ENCODE data around the gene DLST. TPM values are rescaled to one million over a fixed set of nuclear protein-coding genes. Genes with fewer than 3 reads are reported as not detected.

Gene DLST
- total RNA-seq, 2 experiments from 2014 or later, result 92.6 to 106 TPM

- H3K9me3 Mint-ChIP-seq, result no peaks in the 10 kb centered on the region
- ChIA-PET POLR2A (interaction anchor here (0.6 to 0.7 kb wide), 2 partner anchors 259 to 455 kb away, joined by 3 read pairs; no protein-coding TSS in a partner anchor), CTCF (interaction anchor here (6.4 kb wide), 1 partner anchor 14 kb away, joined by 41 read pairs; no protein-coding TSS in a partner anchor)
- peaks cover 6% of the 10 kb centered on the region for H3K4me1 Mint-ChIP-seq
- H3K36me3 Mint-ChIP-seq (ENCODE audit: low read depth), result peaks cover 5% of the 10 kb centered on the region
- H3K27ac Mint-ChIP-seq, result no peak overlapping the region
- DNase-seq, result no peak
- no peaks in the 10 kb centered on the region for H3K27me3 Mint-ChIP-seq
- no peak overlapping the region for H3K4me3 Mint-ChIP-seq
These were observed 34.6 kb upstream of the DLST start for GRCh38 chr14:74846968-74847665.

- no peak overlapping the region for H3K27ac Mint-ChIP-seq
- peaks cover 3% of the 10 kb centered on the region for H3K36me3 Mint-ChIP-seq (ENCODE audit: low read depth)
- no peak overlapping the region for H3K4me3 Mint-ChIP-seq
- peaks cover 13% of the 10 kb centered on the region for H3K4me1 Mint-ChIP-seq
- POLR2A ChIA-PET, result no interaction called here
- no peaks in the 10 kb centered on the region for H3K27me3 Mint-ChIP-seq
- CTCF ChIA-PET, result interaction anchor here (0.6 to 6.4 kb wide), 2 partner anchors 13 to 416 kb away, joined by 3 to 41 read pairs; no protein-coding TSS in a partner anchor
- no peak for DNase-seq
- H3K9me3 Mint-ChIP-seq, result no peaks in the 10 kb centered on the region
These were observed 32.9 kb upstream of the DLST start for GRCh38 chr14:74848768-74849167.

GRCh38 chr14:74852922-74853530, 28.7 kb upstream of the DLST start:
- POLR2A ChIA-PET, result interaction anchor here (1.0 kb wide), 1 partner anchor 10 kb away, joined by 4 read pairs; no protein-coding TSS in a partner anchor
- Mint-ChIP-seq H3K36me3 (ENCODE audit: low read depth) (peaks cover 1% of the 10 kb centered on the region), H3K27ac (peak overlapping the region; percentile 21), H3K4me1 (peaks cover 17% of the 10 kb centered on the region), H3K4me3 (no peak overlapping the region), H3K27me3 (no peaks in the 10 kb centered on the region), H3K9me3 (no peaks in the 10 kb centered on the region)
- DNase-seq, result no peak
- CTCF ChIA-PET, result interaction anchor here (0.6 to 11.4 kb wide), 3 partner anchors 22 to 54 kb away, joined by 3 to 138 read pairs (median 3); no protein-coding TSS in a partner anchor

GRCh38 chr14:74853581-74853980, 28.1 kb upstream of the DLST start:
- no peaks in the 10 kb centered on the region for H3K27me3 Mint-ChIP-seq
- H3K27ac Mint-ChIP-seq, result peak overlapping the region; percentile 21
- POLR2A ChIA-PET, result interaction anchor here (1.0 kb wide), 1 partner anchor 11 kb away, joined by 4 read pairs; no protein-coding TSS in a partner anchor
- DNase-seq, result no peak
- no peak overlapping the region for H3K4me3 Mint-ChIP-seq
- CTCF ChIA-PET, result interaction anchor here (0.9 to 11.4 kb wide), 3 partner anchors 29 to 240 kb away, joined by 3 to 138 read pairs (median 3); no protein-coding TSS in a partner anchor
- no peaks in the 10 kb centered on the region for H3K9me3 Mint-ChIP-seq
- no peaks in the 10 kb centered on the region for H3K36me3 Mint-ChIP-seq (ENCODE audit: low read depth)
- peaks cover 17% of the 10 kb centered on the region for H3K4me1 Mint-ChIP-seq

GRCh38 chr14:74855021-74855420, 26.7 kb upstream of the DLST start:
- H3K4me3 Mint-ChIP-seq, result no peak overlapping the region
- H3K4me1 Mint-ChIP-seq, result peaks cover 17% of the 10 kb centered on the region
- H3K27ac Mint-ChIP-seq, result no peak overlapping the region
- no peak for DNase-seq
- no peaks in the 10 kb centered on the region for H3K9me3 Mint-ChIP-seq
- POLR2A ChIA-PET, result no interaction called here
- CTCF ChIA-PET, result interaction anchor here (0.7 to 11.4 kb wide), 5 partner anchors 9 to 126 kb away, joined by 3 to 138 read pairs (median 6); partner anchors contain the start of gene DLST
- no peaks in the 10 kb centered on the region for H3K36me3 Mint-ChIP-seq (ENCODE audit: low read depth)
- no peaks in the 10 kb centered on the region for H3K27me3 Mint-ChIP-seq

- no peak for DNase-seq
- Mint-ChIP-seq H3K4me1 (peaks cover 19% of the 10 kb centered on the region), H3K36me3 (ENCODE audit: low read depth) (no peaks in the 10 kb centered on the region), H3K4me3 (no peak overlapping the region), H3K9me3 (no peaks in the 10 kb centered on the region), H3K27me3 (no peaks in the 10 kb centered on the region), H3K27ac (no peak overlapping the region)
- POLR2A ChIA-PET, result no interaction called here
- CTCF ChIA-PET, result interaction anchor here (1.0 to 11.4 kb wide), 7 partner anchors 10 to 51 kb away, joined by 3 to 138 read pairs (median 6); partner anchors contain the start of gene DLST
These were observed 25.8 kb upstream of the DLST start for GRCh38 chr14:74855945-74856344.

GRCh38 chr14:74856366-74856765, 25.4 kb upstream of the DLST start:
- Mint-ChIP-seq H3K36me3 (ENCODE audit: low read depth) (no peaks in the 10 kb centered on the region), H3K27ac (no peak overlapping the region), H3K9me3 (no peaks in the 10 kb centered on the region), H3K27me3 (no peaks in the 10 kb centered on the region), H3K4me1 (peaks cover 21% of the 10 kb centered on the region), H3K4me3 (no peak overlapping the region)
- ChIA-PET CTCF (interaction anchor here (0.9 to 11.4 kb wide), 9 partner anchors 11 to 51 kb away, joined by 3 to 138 read pairs (median 4); partner anchors contain the start of gene DLST), POLR2A (no interaction called here)
- no peak for DNase-seq

GRCh38 chr14:74858022-74858421, 23.7 kb upstream of the DLST start:
- ChIA-PET CTCF (interaction anchor here (0.8 to 11.4 kb wide), 5 partner anchors 13 to 49 kb away, joined by 3 to 138 read pairs (median 13); partner anchors contain the start of gene DLST), POLR2A (no interaction called here)
- no peaks in the 10 kb centered on the region for H3K36me3 Mint-ChIP-seq (ENCODE audit: low read depth)
- H3K27me3 Mint-ChIP-seq, result no peaks in the 10 kb centered on the region
- H3K9me3 Mint-ChIP-seq, result no peaks in the 10 kb centered on the region
- no peak overlapping the region for H3K27ac Mint-ChIP-seq
- DNase-seq, result no peak
- no peak overlapping the region for H3K4me3 Mint-ChIP-seq
- H3K4me1 Mint-ChIP-seq, result peaks cover 13% of the 10 kb centered on the region

GRCh38 chr14:74859757-74860552, 21.8 kb upstream of the DLST start:
- CTCF ChIA-PET, result interaction anchor here (0.6 to 11.4 kb wide), 17 partner anchors 11 to 436 kb away, joined by 3 to 138 read pairs (median 4); partner anchors contain the start of genes ACYP1, DLST and PROX2
- Mint-ChIP-seq H3K4me3 (no peak overlapping the region), H3K36me3 (ENCODE audit: low read depth) (no peaks in the 10 kb centered on the region), H3K4me1 (peaks cover 4% of the 10 kb centered on the region), H3K9me3 (no peaks in the 10 kb centered on the region), H3K27me3 (no peaks in the 10 kb centered on the region), H3K27ac (no peak overlapping the region)
- POLR2A ChIA-PET, result no interaction called here
- no peak for DNase-seq

- Mint-ChIP-seq H3K27me3 (no peaks in the 10 kb centered on the region), H3K9me3 (no peaks in the 10 kb centered on the region), H3K4me3 (no peak overlapping the region), H3K27ac (no peak overlapping the region), H3K4me1 (peaks cover 5% of the 10 kb centered on the region), H3K36me3 (ENCODE audit: low read depth) (no peaks in the 10 kb centered on the region)
- peak; percentile 95 for DNase-seq
- POLR2A ChIA-PET, result interaction anchor here (0.6 to 1.3 kb wide), 3 partner anchors 19 to 44 kb away, joined by 4 to 8 read pairs (median 5); no protein-coding TSS in a partner anchor
- CTCF ChIA-PET, result interaction anchor here (0.6 to 11.4 kb wide), 33 partner anchors 8 to 628 kb away, joined by 3 to 138 read pairs (median 4); partner anchors contain the start of genes ACYP1, DLST, PROX2 and RPS6KL1
These were observed 20.6 kb upstream of the DLST start for GRCh38 chr14:74860899-74861733.

GRCh38 chr14:74861734-74862090, 20.0 kb upstream of the DLST start:
- Mint-ChIP-seq H3K27me3 (no peaks in the 10 kb centered on the region), H3K4me3 (no peak overlapping the region), H3K36me3 (ENCODE audit: low read depth) (no peaks in the 10 kb centered on the region), H3K27ac (no peak overlapping the region), H3K4me1 (peaks cover 11% of the 10 kb centered on the region), H3K9me3 (no peaks in the 10 kb centered on the region)
- ChIA-PET POLR2A (interaction anchor here (1.3 kb wide), 1 partner anchor 43 kb away, joined by 8 read pairs; no protein-coding TSS in a partner anchor), CTCF (interaction anchor here (0.8 to 11.4 kb wide), 16 partner anchors 12 to 627 kb away, joined by 3 to 138 read pairs (median 4); partner anchors contain the start of genes DLST, PROX2 and RPS6KL1)
- DNase-seq, result no peak
